HG03442 (cell line): ENCODE results near the gene RAB8B.

Experiments used
- ATAC-seq: cut with Tn5 transposase; IDR thresholded peaks from one replicate; pipeline ENCODE4 v1.9.1; 2021; ENCODE audit warnings: mild to moderate bottlenecking, moderate library complexity; ENCODE audit not compliant: unreplicated experiment

The RAB8B gene

DNA sequence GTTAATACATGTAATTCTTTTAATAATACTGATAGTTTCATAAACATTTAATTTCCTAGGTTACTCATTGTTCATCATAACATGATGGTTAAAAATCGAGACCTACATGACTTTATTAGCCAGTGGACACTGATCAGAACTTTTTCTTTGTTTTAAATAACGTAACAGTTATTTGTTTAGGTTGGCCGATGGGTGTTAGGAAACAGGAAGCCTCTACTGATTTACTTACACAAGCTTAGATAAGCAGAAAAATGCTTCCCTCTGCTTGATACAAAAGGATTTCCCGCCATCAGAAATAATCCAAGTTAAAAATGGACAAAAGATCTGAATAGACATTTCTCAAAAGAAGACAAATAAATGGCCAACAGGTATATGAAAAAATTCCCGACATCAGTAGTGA lies 71.4 kb downstream of the RAB8B start:
- no peak for ATAC-seq

GRCh38 chr15:63261311-63261710 lies 71.9 kb downstream of the RAB8B start:
- ATAC-seq: no peak

DNA sequence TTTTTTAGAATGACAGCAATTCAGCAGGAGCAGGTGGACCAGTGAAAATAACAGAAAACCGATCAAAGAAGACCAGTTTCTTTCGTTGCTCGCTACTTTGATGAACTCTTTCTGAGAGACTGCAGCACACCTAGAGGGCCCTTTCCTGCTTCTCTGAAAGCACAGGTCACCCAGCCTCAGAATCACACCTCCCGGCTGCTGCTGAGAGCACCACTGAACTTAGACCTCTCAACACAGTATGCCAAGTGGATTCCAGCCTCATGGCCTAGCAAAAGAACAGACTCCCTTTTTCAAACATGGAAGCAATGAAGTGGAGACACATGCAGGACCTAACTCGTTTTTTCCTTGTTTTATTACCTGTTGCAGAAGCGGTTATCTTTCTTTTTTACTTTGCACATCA lies 74.1 kb downstream of the RAB8B start:
- no peak for ATAC-seq

DNA sequence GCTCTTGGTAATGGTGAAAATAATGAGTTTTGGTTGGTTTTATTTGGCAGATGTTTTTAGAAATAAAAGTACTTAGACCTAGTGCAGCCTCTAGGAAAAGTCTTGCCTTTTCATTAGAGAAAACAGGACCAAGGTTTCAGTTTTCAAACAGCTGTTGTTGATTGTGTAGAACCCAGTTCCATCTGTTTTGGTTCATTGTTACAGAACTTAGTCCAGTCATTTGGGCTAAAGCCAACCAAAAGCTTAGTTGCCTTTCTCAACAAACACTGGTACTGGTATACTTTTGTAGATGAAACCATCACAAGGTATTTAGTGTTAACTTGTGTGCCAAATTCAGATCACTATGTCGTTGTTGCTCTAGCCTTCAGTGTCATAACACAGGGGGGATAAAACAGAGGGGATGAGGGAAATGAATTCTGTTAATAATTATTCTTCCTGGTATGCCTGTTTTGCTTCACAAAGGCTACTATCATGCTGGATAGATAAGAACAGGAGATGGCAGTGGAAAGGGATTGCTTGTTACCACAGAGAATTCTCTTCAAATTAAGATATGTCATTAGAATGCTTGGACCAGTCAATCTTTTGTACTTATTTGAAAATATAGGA lies 75.4 kb downstream of the RAB8B start:
- ATAC-seq: no peak

DNA sequence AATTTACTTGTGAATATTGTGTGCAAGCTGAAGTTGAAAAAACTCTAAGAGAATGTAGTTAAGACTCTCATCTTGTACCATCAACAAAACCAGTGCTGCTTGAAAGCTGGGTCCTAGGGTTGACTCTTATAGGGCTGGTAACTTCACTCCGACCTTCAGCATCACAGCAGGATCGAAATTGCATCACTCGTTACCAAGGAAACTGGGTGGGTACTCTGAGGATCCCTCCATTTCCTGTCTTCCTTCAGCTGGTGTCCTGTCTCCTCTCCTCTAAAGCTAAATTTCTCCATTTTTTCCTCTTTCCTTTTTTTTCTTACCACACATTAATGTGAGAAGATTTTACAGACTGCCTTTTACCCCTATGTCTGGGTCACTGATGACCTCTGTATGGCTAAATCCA lies 85.0 kb downstream of the RAB8B start:
- no peak for ATAC-seq

DNA sequence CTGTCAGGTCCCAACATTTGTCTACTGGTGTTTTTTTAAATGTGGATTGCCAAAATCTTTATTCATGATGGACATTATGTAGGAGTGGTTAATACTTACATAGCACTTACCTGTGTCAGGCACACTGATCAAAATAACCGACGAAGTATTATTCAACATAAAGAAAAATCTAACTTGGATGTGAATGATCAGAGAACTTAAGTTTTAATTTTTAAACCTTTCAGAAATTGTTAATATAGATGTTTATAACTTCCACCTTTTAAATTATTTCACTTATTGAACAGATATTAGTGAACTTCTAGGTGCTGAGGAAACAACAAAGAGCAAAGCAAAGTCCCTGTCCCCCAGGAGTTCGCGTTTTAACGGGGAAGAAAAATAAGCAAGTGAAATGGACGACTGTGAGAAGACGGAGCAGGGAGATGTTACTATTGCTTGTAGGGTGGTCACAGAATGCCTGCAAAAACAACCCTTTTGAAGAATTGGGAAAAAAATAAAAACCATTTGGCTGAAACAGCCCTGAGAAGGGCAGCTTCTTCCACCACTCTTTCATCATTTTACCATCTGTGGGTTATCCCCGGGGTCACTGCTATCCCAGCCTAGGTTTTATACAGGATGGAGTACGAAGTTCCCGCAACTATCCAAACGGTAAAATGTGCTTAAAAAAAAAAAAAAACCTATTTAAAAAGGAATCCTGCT lies 87.1 kb downstream of the RAB8B start:
- ATAC-seq: no peak

GRCh38 chr15:63277038-63277892 lies 87.9 kb downstream of the RAB8B start, which contains the start of gene APH1B:
Gene APH1B, plus strand, starts transcription at chr15:63277605. Its CDS starts 19 bp downstream, at chr15:63277624.
- peak; percentile 69 for ATAC-seq

DNA sequence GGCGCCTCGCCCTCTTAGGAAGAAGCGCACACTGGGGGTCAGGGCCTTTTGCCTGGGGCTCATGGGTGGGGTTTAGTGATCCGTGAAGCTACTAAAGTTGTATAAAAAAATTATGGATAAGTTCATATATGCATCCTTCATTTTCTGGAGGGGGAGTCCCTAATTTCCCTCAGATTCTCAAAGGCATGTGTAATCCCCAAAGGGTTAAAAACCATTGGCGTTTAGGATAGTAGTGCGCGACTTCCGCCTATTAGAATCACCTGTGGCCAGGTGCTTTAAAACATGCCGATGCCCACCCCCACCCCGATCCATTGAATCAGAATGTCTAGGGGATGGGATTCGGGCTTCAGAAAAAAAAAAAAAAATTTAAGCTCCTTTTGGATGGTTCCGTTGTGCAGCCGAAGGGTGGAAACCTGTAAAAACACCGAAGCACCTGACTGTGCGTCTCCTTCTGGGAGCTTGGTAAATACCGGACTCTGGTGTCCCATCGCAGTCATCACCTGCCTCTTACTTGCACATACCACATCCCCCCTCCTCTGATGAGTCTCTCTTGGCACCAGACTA lies 88.6 kb downstream of the RAB8B start:
- ATAC-seq: no peak

GRCh38 chr15:63283126-63283525 lies 93.7 kb downstream of the RAB8B start:
- no peak for ATAC-seq

DNA sequence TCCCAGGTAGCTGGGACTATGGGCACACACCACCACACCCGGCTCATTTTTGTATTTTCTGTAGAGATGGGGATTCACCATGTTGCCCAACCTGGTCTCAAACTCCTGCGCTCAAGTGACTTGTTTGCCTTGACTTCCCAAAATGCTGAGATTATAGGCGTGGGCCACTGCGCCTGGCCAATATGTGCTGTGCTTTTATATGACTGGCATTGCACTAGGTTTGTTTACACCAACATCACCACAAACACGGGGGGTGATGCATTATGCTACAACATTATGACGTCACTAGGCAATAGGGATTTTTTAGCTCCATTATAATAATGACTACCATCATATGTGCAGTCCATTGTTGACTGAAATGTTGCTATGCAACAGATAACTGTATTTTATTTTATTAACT lies 94.9 kb downstream of the RAB8B start:
- no peak for ATAC-seq

GRCh38 chr15:63287109-63287508 lies 97.7 kb downstream of the RAB8B start:
- no peak for ATAC-seq

GRCh38 chr15:63288342-63288741 lies 98.9 kb downstream of the RAB8B start:
- no peak for ATAC-seq

DNA sequence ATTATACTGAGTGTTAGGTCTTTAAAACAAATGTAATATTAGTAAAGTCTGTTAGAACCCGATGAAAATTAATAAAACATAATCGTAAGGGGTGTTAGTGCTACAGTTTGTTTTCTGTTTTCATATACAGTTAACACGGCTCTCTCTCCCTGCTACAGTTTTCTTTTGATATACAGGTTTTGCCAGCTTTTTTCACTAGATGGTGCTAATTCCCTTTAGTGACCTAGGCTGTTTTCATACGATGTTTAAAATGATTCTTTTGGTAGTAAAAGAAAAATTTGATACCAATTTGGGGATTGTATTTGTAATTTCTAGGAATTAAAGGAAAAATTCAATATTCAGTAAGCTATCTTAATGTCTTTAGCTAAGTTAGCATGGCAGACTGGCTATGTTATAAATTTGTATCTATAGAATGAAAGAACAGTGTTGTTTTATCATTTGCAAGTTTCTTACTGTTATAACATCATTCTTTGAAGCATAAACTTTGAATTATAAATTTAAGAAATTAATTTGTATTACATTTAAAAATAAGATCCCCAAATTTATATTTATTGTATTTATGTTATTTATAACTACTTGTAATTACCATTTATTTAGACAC lies 99.5 kb downstream of the RAB8B start:
- no peak for ATAC-seq

DNA sequence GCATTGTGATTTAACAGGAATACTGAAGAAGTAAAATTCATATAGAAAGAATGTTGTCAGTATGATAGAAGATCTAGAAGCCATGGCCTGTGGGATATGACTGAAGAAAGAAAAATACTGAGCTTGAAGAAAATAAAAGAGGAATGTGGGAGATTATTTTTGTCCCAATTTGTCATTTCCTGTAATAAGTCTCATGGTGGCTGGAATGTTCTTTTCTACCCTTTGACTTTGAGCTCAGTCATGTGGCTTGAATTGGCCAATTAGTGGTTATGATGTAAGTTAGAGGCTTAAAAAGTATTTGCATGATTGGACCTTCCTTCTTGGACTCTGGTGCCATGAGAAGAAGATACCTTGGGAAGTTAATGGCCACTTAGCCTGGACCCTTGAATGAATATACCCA lies 102.1 kb downstream of the RAB8B start:
- ATAC-seq: no peak

DNA sequence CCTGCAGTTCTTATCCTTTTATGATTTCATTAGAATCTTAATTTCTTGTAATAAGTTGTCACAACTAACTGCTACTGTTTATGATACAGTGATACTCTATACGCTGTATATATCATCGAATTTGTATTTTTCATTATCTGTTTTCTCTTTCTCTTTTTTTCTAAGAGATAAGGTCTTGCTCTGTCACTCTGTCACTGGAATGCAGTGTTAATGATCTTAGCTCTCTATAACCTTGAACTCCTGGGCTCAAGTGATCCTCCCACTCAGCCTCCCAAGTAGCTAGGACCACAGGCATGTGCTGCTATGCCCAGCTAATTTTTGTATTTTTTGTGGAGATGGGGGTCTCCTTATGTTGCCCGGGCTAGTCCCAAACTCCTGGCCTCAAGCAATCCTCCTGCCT lies 102.8 kb downstream of the RAB8B start:
- no peak for ATAC-seq

DNA sequence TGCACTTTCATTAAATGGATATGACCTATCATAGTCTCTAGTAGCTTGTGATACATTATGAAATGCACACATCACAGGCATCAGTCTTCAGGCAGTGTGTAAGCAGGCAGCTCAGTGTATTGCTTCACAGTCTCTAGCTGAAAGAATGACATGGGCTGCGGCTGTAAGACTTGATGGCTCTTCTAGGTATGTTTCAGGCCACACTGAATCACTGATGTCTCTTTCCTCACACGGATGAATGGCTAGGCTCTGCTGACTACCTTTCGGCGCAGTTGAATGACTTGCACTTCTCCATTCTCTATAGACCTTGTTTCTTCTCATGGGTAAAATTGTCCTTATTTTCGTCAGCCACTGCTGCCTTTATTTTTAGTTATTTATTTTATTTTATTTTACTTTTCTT lies 103.4 kb downstream of the RAB8B start:
- ATAC-seq: no peak

DNA sequence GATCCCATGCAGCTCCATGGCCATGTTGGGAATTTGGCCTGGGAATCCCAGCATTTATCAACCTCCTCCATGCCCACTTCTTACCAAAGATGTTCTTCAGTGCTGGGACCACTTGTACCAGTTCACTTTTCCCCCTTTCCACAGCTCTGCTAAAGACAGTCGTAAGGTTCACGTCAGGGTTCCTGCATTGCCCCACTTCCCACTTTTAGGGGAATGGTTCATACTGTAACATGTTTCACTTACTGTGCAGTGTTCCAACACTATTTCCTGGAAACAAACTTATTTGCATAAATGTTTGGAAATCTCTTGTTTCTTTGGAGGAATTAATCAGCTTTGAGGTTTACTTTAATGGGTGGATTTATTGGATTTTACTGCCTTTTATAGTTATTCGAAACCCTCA lies 105.0 kb downstream of the RAB8B start:
- no peak for ATAC-seq

GRCh38 chr15:63295341-63295740 lies 105.9 kb downstream of the RAB8B start:
- ATAC-seq: no peak

DNA sequence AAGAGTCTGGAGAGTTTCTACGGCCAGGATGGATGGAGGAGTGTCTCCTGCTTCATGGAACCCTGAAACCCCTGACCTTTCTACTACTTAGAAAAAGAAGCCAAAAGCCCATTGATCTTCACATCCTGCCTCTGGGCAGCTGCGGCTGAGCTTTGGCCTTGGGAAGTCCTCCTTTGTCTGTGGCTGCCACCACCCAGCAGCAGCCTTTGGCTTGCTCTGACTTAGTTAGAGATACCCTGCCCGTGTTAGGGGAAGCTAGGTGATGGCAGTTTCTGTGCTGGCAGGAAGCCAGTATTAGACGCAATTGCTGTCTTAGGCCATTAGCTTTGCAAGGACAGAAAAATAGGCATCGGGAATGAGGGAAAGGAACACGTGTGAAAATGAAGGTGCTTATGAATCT lies 106.8 kb downstream of the RAB8B start:
- no peak for ATAC-seq

DNA sequence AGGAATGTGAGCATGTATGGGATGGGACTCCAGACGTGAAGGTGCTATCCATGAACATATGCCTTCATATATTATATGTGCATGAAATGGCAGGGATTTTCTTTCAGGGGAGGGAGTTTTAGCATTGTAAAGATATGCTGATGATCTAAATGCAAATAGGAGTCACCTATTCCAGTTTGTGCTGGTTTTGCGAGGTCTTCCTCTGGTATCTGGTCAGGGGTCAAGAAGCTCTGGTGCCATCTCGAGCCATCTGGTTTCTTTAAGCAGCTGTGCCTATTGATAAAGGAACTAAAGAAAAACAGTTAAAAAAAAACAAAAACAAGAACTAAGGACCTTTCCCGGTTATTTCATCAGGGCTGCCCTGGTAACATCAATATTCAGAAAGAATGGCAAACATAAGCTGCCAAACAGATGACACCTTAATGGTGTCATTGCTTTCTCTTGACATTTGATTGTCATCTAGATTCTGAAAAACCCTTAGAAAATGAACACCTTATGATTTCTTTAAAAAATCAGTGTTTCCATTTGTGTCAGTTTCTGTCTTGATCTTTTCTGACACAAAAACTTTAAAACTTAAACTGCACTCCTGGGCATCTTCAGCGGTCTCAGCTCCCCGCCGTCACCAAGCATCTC lies 110.7 kb downstream of the RAB8B start:
- no peak for ATAC-seq

- no peak for ATAC-seq
These were observed 111.7 kb downstream of the RAB8B start for GRCh38 chr15:63301088-63301487.
